CD1c-positive myeloid dendritic cell (primary cell): Measurements from ENCODE around the gene CREB3L1.

Experiments
- DNase-seq: peaks from one replicate; pipeline ENCODE4 v3.0.0-alpha.2; 2016; ENCODE audit errors: extremely low spot score

The CREB3L1 gene

GRCh38 chr11:46343520-46343919, 66.1 kb downstream of the CREB3L1 start:
- no peak for DNase-seq

- DNase-seq = peak; percentile 85
These were observed 67.7 kb downstream of the CREB3L1 start for GRCh38 chr11:46345131-46345597.

GRCh38 chr11:46345881-46346484, 68.5 kb downstream of the CREB3L1 start:
- DNase-seq = peak; percentile 67

GRCh38 chr11:46346886-46347636, 69.6 kb downstream of the CREB3L1 start, which contains the start of gene DGKZ:
Gene DGKZ (plus strand): TSS chr11:46347463. CDS start chr11:46347660, 197 bp downstream.
- peak; percentile 96 for DNase-seq

DNA sequence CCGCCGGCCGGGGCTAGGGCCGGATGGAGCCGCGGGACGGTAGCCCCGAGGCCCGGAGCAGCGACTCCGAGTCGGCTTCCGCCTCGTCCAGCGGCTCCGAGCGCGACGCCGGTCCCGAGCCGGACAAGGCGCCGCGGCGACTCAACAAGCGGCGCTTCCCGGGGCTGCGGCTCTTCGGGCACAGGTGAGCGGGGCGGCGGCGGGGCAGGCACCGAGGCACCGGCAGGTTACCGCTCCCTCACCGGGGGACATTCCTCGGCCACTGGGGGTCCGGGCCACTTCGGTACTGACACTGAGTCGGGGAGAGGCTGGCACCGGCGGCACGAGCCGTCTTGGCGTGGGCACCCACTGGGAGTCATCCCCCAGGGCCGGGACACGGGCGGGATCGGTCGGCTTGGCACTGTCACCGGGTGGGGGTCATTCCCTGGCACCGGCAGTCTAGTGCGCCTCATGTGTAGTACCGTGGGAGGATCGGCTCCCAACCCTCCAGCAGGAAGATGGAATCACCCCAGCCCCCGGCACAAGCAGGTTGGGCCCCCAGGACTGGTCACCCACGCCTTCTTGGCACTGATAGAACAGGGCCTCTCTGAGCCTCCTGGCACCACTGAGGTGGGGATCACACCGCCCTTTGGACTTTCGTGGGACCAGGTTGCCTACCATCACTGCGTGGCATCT, 70.3 kb downstream of the CREB3L1 start:
- DNase-seq = no peak

DNA sequence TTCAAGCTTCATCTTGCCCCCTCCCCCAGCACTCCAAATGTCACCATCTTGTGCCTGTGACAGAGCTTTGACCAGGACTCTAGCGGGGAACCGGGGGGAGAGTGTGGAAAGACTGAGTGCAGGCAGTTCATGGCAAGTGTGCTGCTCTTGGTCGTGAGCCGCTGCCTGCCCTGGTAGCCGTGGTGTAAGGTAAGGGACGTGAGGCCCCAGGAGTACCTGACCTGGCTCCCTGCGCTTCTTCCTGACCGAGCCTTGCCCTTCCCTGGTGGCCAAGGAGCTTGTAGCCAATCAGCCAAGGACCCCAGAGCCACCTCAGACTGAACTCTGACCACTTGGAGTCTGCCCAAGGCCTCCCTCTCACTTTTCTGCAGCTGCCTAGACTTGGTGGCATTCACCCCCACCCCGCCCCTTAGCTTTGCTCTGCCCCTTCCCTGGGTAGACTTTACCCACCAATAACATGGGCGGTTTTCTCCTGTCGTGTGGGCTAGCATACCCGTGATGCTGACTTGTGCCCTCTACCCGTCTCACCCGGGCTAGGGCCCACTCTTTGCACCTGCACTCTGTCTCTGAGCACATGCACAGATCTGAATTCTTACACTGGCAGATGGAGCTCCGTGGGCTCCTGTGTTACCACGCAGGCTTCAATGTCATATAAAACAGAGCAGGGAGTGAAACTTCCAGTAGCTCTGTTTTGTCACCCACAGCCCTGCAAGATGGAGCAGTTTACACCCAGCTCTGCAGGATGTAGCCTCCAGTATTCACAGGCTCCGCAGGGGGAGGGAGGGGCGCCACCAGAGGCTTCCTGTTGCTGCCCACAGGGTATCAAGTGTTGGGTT, 71.3 kb downstream of the CREB3L1 start:
- no peak for DNase-seq

GRCh38 chr11:46350695-46351094, 73.2 kb downstream of the CREB3L1 start:
- no peak for DNase-seq

GRCh38 chr11:46351148-46351547, 73.7 kb downstream of the CREB3L1 start:
- DNase-seq = no peak

DNA sequence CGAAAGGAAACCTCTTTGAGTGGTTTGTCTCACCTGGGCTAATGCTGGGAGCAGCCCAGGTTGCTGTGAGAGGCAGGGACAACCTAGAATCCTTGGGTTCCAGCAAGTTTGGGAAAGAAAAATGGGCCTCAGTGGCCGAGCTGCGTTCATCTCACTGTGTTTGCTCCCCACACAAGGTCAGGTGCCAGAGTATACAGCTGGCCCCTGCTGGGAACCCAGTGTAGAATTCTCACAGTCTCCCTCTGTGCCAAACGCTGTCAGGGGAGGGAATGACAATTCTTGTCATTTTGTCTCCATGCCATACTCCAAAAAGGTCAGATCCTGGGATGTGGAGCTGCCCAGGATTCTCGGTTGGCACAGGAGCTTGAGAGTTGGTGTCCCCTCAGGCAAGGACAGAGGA, 74.1 kb downstream of the CREB3L1 start:
- no peak for DNase-seq

- DNase-seq = peak; percentile 78
These were observed 74.8 kb downstream of the CREB3L1 start for GRCh38 chr11:46352063-46352841.

- DNase-seq = no peak
These were observed 76.2 kb downstream of the CREB3L1 start for GRCh38 chr11:46353698-46354097.

DNA sequence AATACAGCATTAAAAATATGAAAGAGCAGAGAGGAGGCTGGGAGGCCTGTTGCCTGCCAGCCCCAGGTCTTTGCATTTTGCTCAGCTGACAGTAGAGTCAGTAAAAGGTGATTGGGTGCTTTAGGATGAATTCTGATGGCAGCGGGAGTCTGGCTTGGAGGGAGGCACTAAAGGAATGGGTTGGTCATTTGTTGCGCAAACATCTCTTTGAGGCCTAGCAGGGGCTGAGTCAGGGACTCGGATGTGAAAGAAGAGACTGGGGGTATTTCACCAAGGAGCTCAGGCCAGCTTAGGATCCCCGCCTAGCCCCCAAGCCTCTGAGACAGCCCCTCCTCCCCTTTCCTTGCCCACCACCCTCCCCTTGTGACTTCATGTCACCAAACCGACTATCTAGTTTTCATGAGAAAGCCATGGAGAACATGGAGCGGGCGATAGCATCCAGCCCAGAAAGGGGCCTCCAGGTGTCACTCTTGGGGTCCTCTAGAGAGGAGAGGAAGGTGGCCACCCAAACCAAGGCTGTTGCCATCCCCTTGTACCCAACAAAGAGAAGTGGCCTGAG, 79.5 kb downstream of the CREB3L1 start:
- DNase-seq = peak; percentile 24

- DNase-seq = peak; percentile 16
These were observed 80.0 kb downstream of the CREB3L1 start for GRCh38 chr11:46357483-46357936.

DNA sequence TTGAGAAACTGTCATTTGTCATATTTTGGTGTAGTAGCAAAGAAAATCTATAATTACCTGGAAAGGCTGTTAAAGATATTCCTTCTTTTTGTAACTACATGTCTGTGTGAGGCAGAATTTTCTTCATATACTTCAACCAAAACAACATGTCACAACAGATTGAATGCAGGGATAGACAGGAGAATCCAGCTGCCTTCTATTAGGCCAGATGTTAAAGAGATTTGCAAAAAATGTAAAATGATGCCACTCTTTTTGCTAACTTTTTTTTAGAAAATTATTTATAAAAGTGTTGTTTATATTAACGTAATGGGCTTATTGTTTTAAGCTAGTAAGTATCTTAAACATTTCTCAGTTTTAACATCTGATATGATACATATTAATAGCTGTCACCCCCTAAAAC, 82.5 kb downstream of the CREB3L1 start:
- DNase-seq = no peak

- peak; percentile 70 for DNase-seq
These were observed 83.4 kb downstream of the CREB3L1 start for GRCh38 chr11:46360878-46361277.

DNA sequence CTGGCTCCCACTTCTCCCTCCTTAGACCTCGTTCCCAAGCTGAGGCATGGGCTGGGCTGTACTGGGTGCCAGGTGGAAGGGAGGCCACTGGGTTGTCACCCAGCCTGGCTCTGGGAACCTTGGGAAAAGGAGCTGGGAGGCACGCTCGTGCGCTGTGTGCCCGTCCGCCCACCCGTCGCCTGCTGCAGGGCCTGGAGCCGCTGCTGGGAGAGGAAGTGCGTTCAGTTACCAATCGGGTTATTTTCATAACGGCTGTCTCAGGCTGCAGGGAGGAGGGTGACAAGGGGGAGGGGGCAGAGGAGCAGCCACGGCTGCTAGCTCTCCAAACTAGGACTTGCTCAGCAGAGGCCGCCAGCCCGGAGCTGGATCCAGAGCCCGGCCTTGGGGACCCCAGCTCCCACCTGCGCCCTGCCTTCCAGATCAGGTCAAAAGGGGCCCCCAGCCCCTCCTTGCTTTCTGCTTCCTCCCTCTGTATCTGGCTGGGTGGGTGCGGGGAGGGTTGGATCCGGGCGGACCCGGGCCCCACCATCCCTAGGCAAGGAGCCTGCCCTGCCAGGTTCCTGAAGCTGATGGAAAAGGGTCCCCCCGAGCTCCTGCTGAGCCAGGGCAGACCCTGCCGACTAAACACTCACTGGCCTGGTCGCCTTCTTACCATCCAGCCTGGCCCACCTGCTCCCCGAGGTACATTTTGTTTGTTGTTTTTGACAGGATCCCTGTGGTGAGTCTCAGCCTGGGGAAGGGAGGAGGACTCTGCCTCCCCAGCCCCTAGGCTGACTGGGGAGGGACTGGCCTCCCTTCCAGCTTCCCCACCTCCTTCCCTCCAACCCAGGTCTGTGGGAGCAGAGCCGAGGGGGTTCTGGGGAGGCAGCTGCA, 84.1 kb downstream of the CREB3L1 start:
- DNase-seq = peak; percentile 92

DNA sequence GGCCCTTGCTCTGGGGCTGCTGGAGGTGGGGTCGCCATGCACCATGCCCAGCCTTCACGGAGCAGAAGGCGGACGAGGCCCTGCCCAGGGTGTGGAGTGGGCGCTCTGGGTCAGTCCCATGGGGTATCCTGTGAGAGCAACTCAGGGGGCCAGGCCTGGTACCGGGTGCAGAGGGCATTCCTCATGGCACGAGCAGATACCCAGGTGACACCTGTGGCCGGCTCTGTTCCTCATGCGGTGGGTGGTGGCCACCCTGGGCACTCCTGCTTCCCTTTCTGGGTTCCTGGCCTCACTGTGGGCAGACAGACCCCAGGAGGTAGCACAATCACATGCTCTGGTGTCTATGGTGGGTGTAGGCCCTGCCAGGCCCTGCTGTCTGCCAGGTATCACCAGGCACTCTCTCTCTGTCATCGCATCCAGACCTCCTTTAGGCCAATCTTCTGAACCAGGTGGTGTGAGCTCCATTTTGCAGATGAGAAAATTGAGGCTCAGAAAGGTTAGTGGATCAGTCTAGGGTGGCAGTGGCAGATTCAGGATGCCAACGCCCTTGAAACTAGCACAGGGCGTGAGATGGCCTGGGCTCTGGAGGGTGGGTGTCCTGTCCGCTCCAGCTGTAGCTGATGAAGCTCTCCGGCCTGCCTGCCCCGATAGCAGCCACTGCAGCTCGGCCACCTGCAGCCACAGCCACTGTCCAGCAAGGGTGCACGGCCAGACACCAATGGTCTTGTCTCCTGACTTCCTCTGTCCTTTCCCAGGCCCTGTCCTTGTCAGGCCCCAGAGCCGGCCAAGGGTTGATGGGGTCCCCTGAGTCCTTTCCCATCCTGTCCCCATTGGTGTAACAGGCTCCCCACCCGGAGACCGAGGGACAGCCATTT, 84.9 kb downstream of the CREB3L1 start:
- peak; percentile 25 for DNase-seq

GRCh38 chr11:46363031-46363407, 85.6 kb downstream of the CREB3L1 start:
- DNase-seq = peak; percentile 90
